ENCODE data around the gene MRPS27. TPM values are rescaled to one million over a fixed set of nuclear protein-coding genes. Genes with fewer than 3 reads are reported as not detected.

MRPS27 gene
- polyA plus RNA-seq, 2 donors, result 18.0 to 29.2 TPM

DNA sequence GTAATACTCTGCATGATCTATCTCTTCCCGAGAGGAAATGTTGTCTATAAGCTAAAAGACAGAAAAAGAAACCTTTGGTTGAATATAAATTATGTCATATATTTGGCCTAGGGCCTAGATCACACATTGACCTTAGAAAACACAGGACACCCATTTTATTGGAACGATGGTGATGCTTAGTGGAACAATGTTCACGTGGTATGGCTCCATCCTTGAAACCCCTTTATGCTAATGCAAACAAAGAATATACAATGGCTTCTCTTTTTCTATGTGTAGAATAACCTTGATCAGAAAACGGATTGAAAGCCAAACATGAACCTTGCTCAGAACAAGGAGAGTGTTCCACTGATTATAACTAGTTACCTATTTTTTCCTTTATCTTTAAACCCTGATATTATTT, 24.5 kb downstream of the MRPS27 start:
- no peaks in the 10 kb centered on the region for H3K27me3 ChIP-seq (ENCODE audit: control insufficient read depth in 1 of 2, insufficient read depth in 2 of 2, low read length in 2 of 2)
- H3K27ac ChIP-seq (ENCODE audit: low read depth in 2 of 2, low read length in 1 of 2), result no peak overlapping the region
- H3K4me3 ChIP-seq (ENCODE audit: low read depth in 1 of 2, low read length in 2 of 2), result no peak overlapping the region
- WGBS, 2 donors, result 79 to 85% methylated on average over 4 of the region's 4 CpGs
- no peaks in the 10 kb centered on the region for H3K9me3 ChIP-seq (ENCODE audit: control insufficient read depth in 2 of 2, insufficient read depth in 1 of 2, low read depth in 1 of 2, low read length in 1 of 2)
- no peaks in the 10 kb centered on the region for H3K4me1 ChIP-seq (ENCODE audit: control insufficient read depth in 2 of 2, insufficient read depth in 2 of 2, low read length in 1 of 2)
- H3K36me3 ChIP-seq (ENCODE audit: control insufficient read depth in 2 of 2, insufficient read depth in 2 of 2, low read length in 1 of 2), result peaks cover 0 to 3% of the 10 kb centered on the region in 2 donors

DNA sequence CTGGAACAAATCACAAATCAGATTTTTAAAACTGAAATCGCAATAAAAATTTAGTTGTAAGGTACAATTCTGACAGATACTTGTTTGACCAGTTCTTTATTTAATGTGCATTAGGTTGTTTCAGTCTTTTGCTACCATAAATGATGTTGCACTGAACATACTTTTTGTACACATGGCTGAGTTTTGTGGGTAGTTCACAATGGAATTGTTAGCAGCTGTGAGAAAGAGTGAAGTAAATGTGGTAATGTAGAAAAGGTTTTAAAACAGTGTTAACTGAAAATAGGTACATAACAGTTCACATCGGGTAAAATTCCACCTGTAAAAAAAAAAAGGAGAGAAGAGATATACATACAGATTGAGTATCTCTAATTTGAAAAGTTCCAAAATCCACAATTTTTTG, 25.6 kb downstream of the MRPS27 start:
- whole genome bisulfite sequencing, 2 donors, result 87 to 96% methylated on average over 2 of the region's 2 CpGs
- H3K4me3 ChIP-seq (ENCODE audit: low read depth in 1 of 2, low read length in 2 of 2), result no peak overlapping the region
- H3K27me3 ChIP-seq (ENCODE audit: control insufficient read depth in 1 of 2, insufficient read depth in 2 of 2, low read length in 2 of 2), result no peaks in the 10 kb centered on the region
- no peak overlapping the region for H3K27ac ChIP-seq (ENCODE audit: low read depth in 2 of 2, low read length in 1 of 2)
- H3K9me3 ChIP-seq (ENCODE audit: control insufficient read depth in 2 of 2, insufficient read depth in 1 of 2, low read depth in 1 of 2, low read length in 1 of 2), result no peaks in the 10 kb centered on the region
- H3K36me3 ChIP-seq (ENCODE audit: control insufficient read depth in 2 of 2, insufficient read depth in 2 of 2, low read length in 1 of 2), result peaks cover 0 to 3% of the 10 kb centered on the region in 2 donors
- no peaks in the 10 kb centered on the region for H3K4me1 ChIP-seq (ENCODE audit: control insufficient read depth in 2 of 2, insufficient read depth in 2 of 2, low read length in 1 of 2)

DNA sequence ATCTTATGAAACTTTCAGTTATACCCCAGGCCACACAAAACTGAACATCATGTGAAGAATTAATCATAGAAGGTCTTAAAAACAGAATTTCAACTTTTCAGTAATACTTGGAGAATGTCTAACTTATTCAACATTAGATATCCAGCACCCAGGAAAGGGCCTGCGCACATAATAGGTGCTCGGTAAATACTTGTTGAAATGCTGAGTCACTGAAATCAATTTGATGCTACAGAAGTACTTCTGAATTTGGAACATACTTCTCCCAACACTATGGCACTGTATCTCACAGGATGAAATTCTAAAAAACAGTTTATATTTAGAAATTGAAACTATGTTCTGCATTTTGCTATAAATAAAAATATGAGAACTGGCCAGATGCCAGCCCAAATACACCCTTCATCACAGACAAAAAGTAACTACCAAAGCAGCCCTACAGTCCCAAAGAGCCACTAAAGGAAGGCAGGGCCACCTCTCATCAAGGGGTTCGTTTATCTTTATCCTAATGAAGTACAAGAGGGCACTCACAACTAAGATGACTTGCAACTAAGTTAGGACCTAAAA, 26.5 kb downstream of the MRPS27 start:
- Histone ChIP-seq H3K27me3 (ENCODE audit: control insufficient read depth in 1 of 2, insufficient read depth in 2 of 2, low read length in 2 of 2) (no peaks in the 10 kb centered on the region), H3K36me3 (ENCODE audit: control insufficient read depth in 2 of 2, insufficient read depth in 2 of 2, low read length in 1 of 2) (peaks cover 3 to 4% of the 10 kb centered on the region in 2 donors), H3K27ac (ENCODE audit: low read depth in 2 of 2, low read length in 1 of 2) (no peak overlapping the region), H3K4me1 (ENCODE audit: control insufficient read depth in 2 of 2, insufficient read depth in 2 of 2, low read length in 1 of 2) (no peaks in the 10 kb centered on the region), H3K9me3 (ENCODE audit: control insufficient read depth in 2 of 2, insufficient read depth in 1 of 2, low read depth in 1 of 2, low read length in 1 of 2) (no peaks in the 10 kb centered on the region), H3K4me3 (ENCODE audit: low read depth in 1 of 2, low read length in 2 of 2) (no peak overlapping the region)
- WGBS, 2 donors, result 88 to 90% methylated on average over 3 of the region's 3 CpGs

DNA sequence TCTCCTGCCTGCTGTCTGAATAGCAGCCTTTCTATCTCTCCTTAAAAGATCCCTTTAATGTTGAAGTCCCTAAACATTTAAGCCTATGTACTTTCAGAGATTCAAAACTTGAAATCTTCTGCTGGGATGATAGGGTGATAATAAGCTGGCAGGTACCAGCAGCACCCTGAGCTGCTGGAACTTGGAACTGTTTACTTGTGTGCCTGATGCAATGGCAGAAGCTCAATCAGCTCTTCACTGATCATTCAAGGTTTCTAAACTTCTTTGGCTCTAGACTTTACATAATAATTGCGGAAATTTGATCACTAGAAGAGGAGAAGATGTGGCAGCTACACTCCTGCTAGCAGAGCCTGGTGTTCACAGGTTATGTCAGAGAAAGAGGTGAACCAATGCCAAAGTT, 27.6 kb downstream of the MRPS27 start:
- 95 to 100% methylated on average over 1 of the region's 1 CpG for WGBS, 2 donors
- H3K4me3 ChIP-seq (ENCODE audit: low read depth in 1 of 2, low read length in 2 of 2), result no peak overlapping the region
- H3K27ac ChIP-seq (ENCODE audit: low read depth in 2 of 2, low read length in 1 of 2), result no peak overlapping the region
- H3K9me3 ChIP-seq (ENCODE audit: control insufficient read depth in 2 of 2, insufficient read depth in 1 of 2, low read depth in 1 of 2, low read length in 1 of 2), result no peaks in the 10 kb centered on the region
- H3K4me1 ChIP-seq (ENCODE audit: control insufficient read depth in 2 of 2, insufficient read depth in 2 of 2, low read length in 1 of 2), result no peaks in the 10 kb centered on the region
- peaks cover 3 to 4% of the 10 kb centered on the region in 2 donors for H3K36me3 ChIP-seq (ENCODE audit: control insufficient read depth in 2 of 2, insufficient read depth in 2 of 2, low read length in 1 of 2)
- no peaks in the 10 kb centered on the region for H3K27me3 ChIP-seq (ENCODE audit: control insufficient read depth in 1 of 2, insufficient read depth in 2 of 2, low read length in 2 of 2)

DNA sequence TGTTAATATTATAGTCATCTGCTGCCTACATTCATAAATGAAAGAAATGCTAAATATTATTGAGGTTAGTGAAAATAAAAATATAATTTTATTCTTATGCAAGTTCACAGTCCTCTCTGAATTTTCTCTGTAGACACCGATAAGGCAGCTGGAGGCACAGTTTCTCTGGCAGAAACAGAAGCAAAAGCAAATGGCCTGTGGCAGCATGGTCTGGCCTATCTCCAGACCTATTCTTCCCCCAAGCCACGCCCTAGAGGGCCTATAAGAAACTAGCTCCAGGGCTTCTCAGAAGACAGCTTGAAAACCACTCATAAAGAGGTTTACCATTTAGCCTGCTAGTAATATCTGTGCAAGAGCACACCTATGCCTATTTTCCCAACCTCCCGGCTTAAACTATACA, 28.4 kb downstream of the MRPS27 start:
- Histone ChIP-seq H3K27ac (ENCODE audit: low read depth in 2 of 2, low read length in 1 of 2) (no peak overlapping the region), H3K9me3 (ENCODE audit: control insufficient read depth in 2 of 2, insufficient read depth in 1 of 2, low read depth in 1 of 2, low read length in 1 of 2) (no peaks in the 10 kb centered on the region), H3K36me3 (ENCODE audit: control insufficient read depth in 2 of 2, insufficient read depth in 2 of 2, low read length in 1 of 2) (peaks cover 3 to 6% of the 10 kb centered on the region in 2 donors), H3K4me3 (ENCODE audit: low read depth in 1 of 2, low read length in 2 of 2) (no peak overlapping the region), H3K4me1 (ENCODE audit: control insufficient read depth in 2 of 2, insufficient read depth in 2 of 2, low read length in 1 of 2) (no peaks in the 10 kb centered on the region), H3K27me3 (ENCODE audit: control insufficient read depth in 1 of 2, insufficient read depth in 2 of 2, low read length in 2 of 2) (no peaks in the 10 kb centered on the region)
- 79 to 87% methylated on average over 3 of the region's 3 CpGs for WGBS, 2 donors

DNA sequence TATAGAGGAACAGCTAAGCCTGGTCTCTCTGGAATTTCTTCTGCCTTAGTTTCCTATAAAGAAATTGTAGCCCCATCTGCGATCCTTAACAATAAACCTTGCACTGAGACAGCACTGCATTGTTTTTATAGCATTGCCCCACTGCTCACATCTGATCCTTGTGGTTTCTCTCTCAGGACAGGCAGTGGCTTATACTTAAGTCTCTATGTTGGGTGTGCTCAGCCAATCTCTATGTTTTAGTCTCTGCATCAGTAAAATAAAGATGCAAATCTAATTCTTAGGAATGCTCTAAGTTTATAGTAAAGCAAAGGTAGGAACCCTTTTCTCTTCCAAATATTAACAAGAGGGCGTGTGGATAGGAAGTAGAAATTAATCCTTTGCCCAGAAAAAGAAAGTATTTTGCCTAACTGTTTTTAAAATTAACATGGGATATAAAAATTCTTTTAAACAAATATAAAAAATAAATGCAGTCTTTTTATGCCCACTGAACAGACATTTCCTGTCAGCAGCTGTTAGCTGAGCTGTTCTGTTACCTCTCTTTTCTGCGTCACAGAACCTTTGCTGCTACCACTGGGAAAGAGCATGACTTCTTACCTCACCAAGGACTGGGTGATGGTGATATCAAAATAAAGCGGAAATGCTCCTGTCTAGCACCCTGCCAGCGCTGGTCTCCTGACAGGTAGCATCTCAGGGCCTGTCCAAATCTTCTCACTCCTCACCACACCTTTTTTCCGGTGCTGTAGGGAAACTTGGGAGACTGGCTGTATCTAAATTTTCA, 29.5 kb downstream of the MRPS27 start:
- H3K27ac ChIP-seq (ENCODE audit: low read depth in 2 of 2, low read length in 1 of 2), result no peak overlapping the region
- H3K27me3 ChIP-seq (ENCODE audit: control insufficient read depth in 1 of 2, insufficient read depth in 2 of 2, low read length in 2 of 2), result no peaks in the 10 kb centered on the region
- no peak overlapping the region for H3K4me3 ChIP-seq (ENCODE audit: low read depth in 1 of 2, low read length in 2 of 2)
- peaks cover 3 to 6% of the 10 kb centered on the region in 2 donors for H3K36me3 ChIP-seq (ENCODE audit: control insufficient read depth in 2 of 2, insufficient read depth in 2 of 2, low read length in 1 of 2)
- no peaks in the 10 kb centered on the region for H3K4me1 ChIP-seq (ENCODE audit: control insufficient read depth in 2 of 2, insufficient read depth in 2 of 2, low read length in 1 of 2)
- 91 to 95% methylated on average over 6 of the region's 6 CpGs for WGBS, 2 donors
- H3K9me3 ChIP-seq (ENCODE audit: control insufficient read depth in 2 of 2, insufficient read depth in 1 of 2, low read depth in 1 of 2, low read length in 1 of 2), result no peaks in the 10 kb centered on the region

DNA sequence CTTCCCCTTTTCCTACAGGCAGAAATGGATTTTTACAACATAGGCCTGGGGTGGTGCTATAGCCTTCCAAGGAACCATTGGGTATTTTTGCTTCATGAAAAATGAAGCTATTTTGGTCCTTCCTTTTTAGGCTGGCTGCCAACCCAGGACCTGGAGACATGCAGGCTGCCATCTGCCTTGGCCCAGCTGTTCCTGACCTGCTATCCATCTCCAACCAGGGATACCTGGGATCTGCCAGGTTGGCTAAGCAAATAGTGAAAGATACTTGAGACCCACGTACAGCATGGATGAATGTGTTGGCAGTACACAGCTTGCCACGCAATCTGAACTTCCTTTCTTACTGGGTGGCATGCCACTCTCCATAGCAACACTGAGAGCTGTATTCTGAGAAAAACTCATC, 31.1 kb downstream of the MRPS27 start:
- no peaks in the 10 kb centered on the region for H3K9me3 ChIP-seq (ENCODE audit: control insufficient read depth in 2 of 2, insufficient read depth in 1 of 2, low read depth in 1 of 2, low read length in 1 of 2)
- no peaks in the 10 kb centered on the region for H3K27me3 ChIP-seq (ENCODE audit: control insufficient read depth in 1 of 2, insufficient read depth in 2 of 2, low read length in 2 of 2)
- H3K4me3 ChIP-seq (ENCODE audit: low read depth in 1 of 2, low read length in 2 of 2), result no peak overlapping the region
- H3K27ac ChIP-seq (ENCODE audit: low read depth in 2 of 2, low read length in 1 of 2), result no peak overlapping the region
- WGBS, 2 donors, result 83 to 92% methylated on average over 2 of the region's 2 CpGs
- H3K36me3 ChIP-seq (ENCODE audit: control insufficient read depth in 2 of 2, insufficient read depth in 2 of 2, low read length in 1 of 2), result peaks cover 3 to 6% of the 10 kb centered on the region in 2 donors
- H3K4me1 ChIP-seq (ENCODE audit: control insufficient read depth in 2 of 2, insufficient read depth in 2 of 2, low read length in 1 of 2), result no peaks in the 10 kb centered on the region

DNA sequence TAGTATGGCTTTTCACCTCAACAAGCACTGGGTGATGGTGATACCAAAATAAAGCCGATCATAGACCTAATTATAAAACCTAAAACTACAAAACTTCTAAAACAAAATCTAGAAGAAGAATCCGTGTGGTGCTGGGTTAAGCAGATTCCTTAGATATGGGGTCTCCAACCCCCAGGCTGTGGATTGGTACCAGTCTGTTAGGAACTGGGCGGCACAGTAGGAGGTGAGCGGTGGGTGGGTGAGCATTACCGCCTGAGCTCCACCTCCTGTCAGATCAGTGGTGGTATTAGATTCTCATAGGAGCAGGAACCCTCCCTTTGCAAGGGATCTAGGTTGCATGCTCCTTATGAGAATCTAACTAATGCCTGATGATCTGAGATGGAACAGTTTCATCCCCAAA, 33.2 kb downstream of the MRPS27 start:
- Histone ChIP-seq H3K9me3 (ENCODE audit: control insufficient read depth in 2 of 2, insufficient read depth in 1 of 2, low read depth in 1 of 2, low read length in 1 of 2) (no peaks in the 10 kb centered on the region), H3K27me3 (ENCODE audit: control insufficient read depth in 1 of 2, insufficient read depth in 2 of 2, low read length in 2 of 2) (no peaks in the 10 kb centered on the region), H3K4me1 (ENCODE audit: control insufficient read depth in 2 of 2, insufficient read depth in 2 of 2, low read length in 1 of 2) (no peaks in the 10 kb centered on the region), H3K36me3 (ENCODE audit: control insufficient read depth in 2 of 2, insufficient read depth in 2 of 2, low read length in 1 of 2) (peaks cover 0 to 6% of the 10 kb centered on the region in 2 donors), H3K27ac (ENCODE audit: low read depth in 2 of 2, low read length in 1 of 2) (no peak overlapping the region), H3K4me3 (ENCODE audit: low read depth in 1 of 2, low read length in 2 of 2) (no peak overlapping the region)
- WGBS, 2 donors, result 96 to 97% methylated on average over 5 of the region's 5 CpGs

DNA sequence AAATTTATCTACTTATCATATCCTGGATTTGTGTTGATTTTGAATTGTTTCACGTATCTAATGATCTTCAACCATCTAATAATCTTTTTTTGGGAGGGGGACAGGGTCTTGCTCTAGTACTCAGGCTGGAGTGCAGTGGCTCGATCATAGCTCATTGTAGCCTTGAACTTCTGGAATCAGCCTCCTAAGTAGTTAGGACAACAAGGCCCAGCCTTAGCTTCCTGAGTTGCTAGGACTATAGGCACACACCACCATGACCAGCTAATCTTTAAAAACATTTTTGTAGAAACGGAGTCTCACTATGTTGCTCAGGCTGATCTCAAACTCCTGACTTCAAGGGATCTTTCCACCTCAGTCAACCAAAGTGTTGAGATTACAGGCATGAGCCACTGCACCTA, 34.6 kb downstream of the MRPS27 start:
- no peaks in the 10 kb centered on the region for H3K9me3 ChIP-seq (ENCODE audit: control insufficient read depth in 2 of 2, insufficient read depth in 1 of 2, low read depth in 1 of 2, low read length in 1 of 2)
- peaks cover 0 to 6% of the 10 kb centered on the region in 2 donors for H3K36me3 ChIP-seq (ENCODE audit: control insufficient read depth in 2 of 2, insufficient read depth in 2 of 2, low read length in 1 of 2)
- H3K4me3 ChIP-seq (ENCODE audit: low read depth in 1 of 2, low read length in 2 of 2), result no peak overlapping the region
- H3K27me3 ChIP-seq (ENCODE audit: control insufficient read depth in 1 of 2, insufficient read depth in 2 of 2, low read length in 2 of 2), result no peaks in the 10 kb centered on the region
- H3K4me1 ChIP-seq (ENCODE audit: control insufficient read depth in 2 of 2, insufficient read depth in 2 of 2, low read length in 1 of 2), result no peaks in the 10 kb centered on the region
- H3K27ac ChIP-seq (ENCODE audit: low read depth in 2 of 2, low read length in 1 of 2), result no peak overlapping the region
- 94% methylated on average over 3 of the region's 3 CpGs for WGBS, 2 donors
